ENCODE results near the gene AIFM1. TPM values are rescaled to one million over a fixed set of nuclear protein-coding genes. Genes with fewer than 3 reads are reported as not detected.
A peak's percentile ranks its signal among the peaks of the same experiment; 100 is the strongest.

The AIFM1 gene
- polyA plus RNA-seq, 1 experiment: 39.3 TPM

GRCh38 chrX:130111220-130112154, 54.2 kb downstream of the AIFM1 start:
- POLR2A ChIA-PET: interaction anchor here (0.7 kb wide), 1 partner anchor 8 kb away, joined by 3 read pairs; no protein-coding TSS in a partner anchor
- no peaks in the 10 kb centered on the region; the same call in 1 of the 2 replicates for H3K9me3 ChIP-seq (ENCODE audit: control insufficient read depth, insufficient read depth, low read length)
- TF ChIP-seq CTCF (IDR thresholded peaks at IDR 0.05; ENCODE audit: low read depth, low read length): no peak
- no peak for DNase-seq (ENCODE audit: low read depth, low spot score)
- CTCF ChIA-PET: interaction anchor here (0.5 to 1.2 kb wide), 3 partner anchors 10 to 1937 kb away, joined by 3 to 6 read pairs (median 4); no protein-coding TSS in a partner anchor
- peak overlapping the region; percentile 41 for H3K4me3 ChIP-seq (ENCODE audit: low read depth, low read length)
- H3K27ac ChIP-seq (ENCODE audit: low read depth, low read length): peak overlapping the region; percentile 57
- H3K27me3 ChIP-seq (ENCODE audit: control insufficient read depth, insufficient read depth, low read length): no peaks in the 10 kb centered on the region

GRCh38 chrX:130110379-130111219, 55.0 kb downstream of the AIFM1 start, which contains the start of gene ELF4:
Gene ELF4 (minus strand): TSS chrX:130110497. CDS start chrX:130081330, 29,167 bp downstream.
- ChIA-PET POLR2A (interaction anchor here (0.7 kb wide), 1 partner anchor 9 kb away, joined by 3 read pairs; no protein-coding TSS in a partner anchor), CTCF (no interaction called here)
- TF ChIP-seq CTCF (IDR thresholded peaks at IDR 0.05; ENCODE audit: low read depth, low read length): no peak
- Histone ChIP-seq H3K27ac (ENCODE audit: low read depth, low read length) (peak within 1 kb of the TSS; percentile 65), H3K4me3 (ENCODE audit: low read depth, low read length) (peak within 1 kb of the TSS; percentile 62), H3K27me3 (ENCODE audit: control insufficient read depth, insufficient read depth, low read length) (no peaks in the 10 kb centered on the region), H3K9me3 (ENCODE audit: control insufficient read depth, insufficient read depth, low read length) (no peaks in the 10 kb centered on the region; the same call in 1 of the 2 replicates)
- no peak for DNase-seq (ENCODE audit: low read depth, low spot score)

- ChIA-PET POLR2A (interaction anchor here (1.4 kb wide), 1 partner anchor 10 kb away, joined by 6 read pairs; no protein-coding TSS in a partner anchor), CTCF (interaction anchor here (1.1 kb wide), 1 partner anchor 31 kb away, joined by 3 read pairs; no protein-coding TSS in a partner anchor)
- TF ChIP-seq CTCF (IDR thresholded peaks at IDR 0.05; ENCODE audit: low read depth, low read length): no peak
- H3K4me3 ChIP-seq (ENCODE audit: low read depth, low read length): peak overlapping the region; percentile 62
- DNase-seq (ENCODE audit: low read depth, low spot score): no peak
- peak overlapping the region; percentile 65 for H3K27ac ChIP-seq (ENCODE audit: low read depth, low read length)
- no peaks in the 10 kb centered on the region; the same call in 1 of the 2 replicates for H3K9me3 ChIP-seq (ENCODE audit: control insufficient read depth, insufficient read depth, low read length)
- no peaks in the 10 kb centered on the region for H3K27me3 ChIP-seq (ENCODE audit: control insufficient read depth, insufficient read depth, low read length)
These were observed 55.9 kb downstream of the AIFM1 start for GRCh38 chrX:130109429-130110378.

GRCh38 chrX:130108647-130109428, 56.8 kb downstream of the AIFM1 start:
- Histone ChIP-seq H3K4me3 (ENCODE audit: low read depth, low read length) (peak overlapping the region; percentile 62), H3K27me3 (ENCODE audit: control insufficient read depth, insufficient read depth, low read length) (no peaks in the 10 kb centered on the region), H3K27ac (ENCODE audit: low read depth, low read length) (no peak overlapping the region), H3K9me3 (ENCODE audit: control insufficient read depth, insufficient read depth, low read length) (no peaks in the 10 kb centered on the region; the same call in 1 of the 2 replicates)
- POLR2A ChIA-PET: interaction anchor here (0.6 to 1.4 kb wide), 2 partner anchors 11 to 12 kb away, joined by 6 to 7 read pairs; no protein-coding TSS in a partner anchor
- no peak for TF ChIP-seq CTCF (IDR thresholded peaks at IDR 0.05; ENCODE audit: low read depth, low read length)
- CTCF ChIA-PET: interaction anchor here (1.1 kb wide), 2 partner anchors 12 to 31 kb away, joined by 3 to 12 read pairs; no protein-coding TSS in a partner anchor
- DNase-seq (ENCODE audit: low read depth, low spot score): no peak

Measured in AG04450 (cell line).